Uterus (tissue), 2 donors: ENCODE data around the gene DIAPH3.

ENCODE experiments used
- CTCF ChIP-seq, 4 experiments: fragments of 200-600 bp in 2 of 4; fragments of 450-650 bp in 2 of 4; sonication (generic) in 2 of 4; IDR thresholded peaks; one replicate each; pipeline ENCODE4 v1.5.1; 2016 to 2019; ENCODE audit warnings: antibody characterized with exemption in 4 of 4, mild to moderate bottlenecking in 2 of 4, moderate library complexity in 1 of 4
- POLR2A ChIP-seq, 2 donors: fragments of 450-650 bp; IDR thresholded peaks; one replicate each; pipeline ENCODE4 v1.6.1; 2016; ENCODE audit warnings: antibody characterized with exemption in 2 of 2, mild to moderate bottlenecking in 1 of 2, moderate library complexity in 1 of 2

DNA sequence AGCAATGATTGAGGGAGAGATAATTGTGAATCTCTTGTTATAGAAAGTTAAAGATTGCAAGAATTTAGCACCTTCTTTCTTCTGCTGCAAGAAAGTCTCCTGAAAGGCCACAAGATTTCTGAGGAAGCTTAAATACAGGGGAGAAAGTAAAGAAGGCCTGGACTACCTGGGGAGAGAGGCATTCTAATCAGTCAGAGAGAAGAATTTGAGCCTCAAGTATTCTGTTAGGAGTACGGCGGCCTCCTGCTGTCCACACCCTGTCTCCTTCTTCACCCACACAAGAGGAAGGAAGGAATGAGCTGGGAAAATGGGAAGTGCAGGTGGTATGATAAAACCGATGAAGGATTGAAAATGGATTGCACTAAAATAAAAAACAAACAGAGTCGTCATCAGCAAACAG lies 474.7 kb downstream of the DIAPH3 start:
- no peak for TF ChIP-seq CTCF (IDR thresholded peaks at IDR 0.05)
- TF ChIP-seq POLR2A (IDR thresholded peaks at IDR 0.05) = no peak
